NB4 (cell line): ENCODE results near the gene NRP2.

ENCODE experiments used
- DNase-seq: peaks from one replicate; pipeline ENCODE4 v3.0.0; 2010; ENCODE audit warnings: low read depth
- H3K4me3 ChIP-seq: one replicate; pipeline ENCODE4 v1.5.1; 2011; ENCODE audit warnings: mild to moderate bottlenecking, low read depth, low read length, moderate library complexity
- MYC ChIP-seq: IDR thresholded peaks from 2 replicates; pipeline ENCODE4 v1.6.1; 2011; ENCODE audit warnings: low read depth, low read length
- POLR2A ChIP-seq: IDR thresholded peaks from 2 replicates; pipeline ENCODE4 v1.6.1; 2011; ENCODE audit warnings: mild to moderate bottlenecking; ENCODE audit not compliant: insufficient read length; ENCODE audit errors: extremely low read depth
- TF ChIP-seq, protein P1 (sequence below): IDR thresholded peaks from one replicate; pipeline ENCODE4 v1.5.1; 2012; ENCODE audit warnings: low read depth, low read length
- TF ChIP-seq, protein P2 (sequence below): IDR thresholded peaks from 2 replicates; pipeline ENCODE4 v1.6.1; 2011; ENCODE audit warnings: low read depth, low read length

Gene NRP2

GRCh38 chr2:205775097-205775877 lies 93.0 kb downstream of the NRP2 start:
- TF ChIP-seq, protein P1, sequence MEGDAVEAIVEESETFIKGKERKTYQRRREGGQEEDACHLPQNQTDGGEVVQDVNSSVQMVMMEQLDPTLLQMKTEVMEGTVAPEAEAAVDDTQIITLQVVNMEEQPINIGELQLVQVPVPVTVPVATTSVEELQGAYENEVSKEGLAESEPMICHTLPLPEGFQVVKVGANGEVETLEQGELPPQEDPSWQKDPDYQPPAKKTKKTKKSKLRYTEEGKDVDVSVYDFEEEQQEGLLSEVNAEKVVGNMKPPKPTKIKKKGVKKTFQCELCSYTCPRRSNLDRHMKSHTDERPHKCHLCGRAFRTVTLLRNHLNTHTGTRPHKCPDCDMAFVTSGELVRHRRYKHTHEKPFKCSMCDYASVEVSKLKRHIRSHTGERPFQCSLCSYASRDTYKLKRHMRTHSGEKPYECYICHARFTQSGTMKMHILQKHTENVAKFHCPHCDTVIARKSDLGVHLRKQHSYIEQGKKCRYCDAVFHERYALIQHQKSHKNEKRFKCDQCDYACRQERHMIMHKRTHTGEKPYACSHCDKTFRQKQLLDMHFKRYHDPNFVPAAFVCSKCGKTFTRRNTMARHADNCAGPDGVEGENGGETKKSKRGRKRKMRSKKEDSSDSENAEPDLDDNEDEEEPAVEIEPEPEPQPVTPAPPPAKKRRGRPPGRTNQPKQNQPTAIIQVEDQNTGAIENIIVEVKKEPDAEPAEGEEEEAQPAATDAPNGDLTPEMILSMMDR: no peak
- TF ChIP-seq POLR2A: no peak
- TF ChIP-seq MYC: no peak
- TF ChIP-seq, protein P2, sequence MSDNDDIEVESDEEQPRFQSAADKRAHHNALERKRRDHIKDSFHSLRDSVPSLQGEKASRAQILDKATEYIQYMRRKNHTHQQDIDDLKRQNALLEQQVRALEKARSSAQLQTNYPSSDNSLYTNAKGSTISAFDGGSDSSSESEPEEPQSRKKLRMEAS: no peak
- no peak overlapping the region for H3K4me3 ChIP-seq
- DNase-seq: no peak

DNA sequence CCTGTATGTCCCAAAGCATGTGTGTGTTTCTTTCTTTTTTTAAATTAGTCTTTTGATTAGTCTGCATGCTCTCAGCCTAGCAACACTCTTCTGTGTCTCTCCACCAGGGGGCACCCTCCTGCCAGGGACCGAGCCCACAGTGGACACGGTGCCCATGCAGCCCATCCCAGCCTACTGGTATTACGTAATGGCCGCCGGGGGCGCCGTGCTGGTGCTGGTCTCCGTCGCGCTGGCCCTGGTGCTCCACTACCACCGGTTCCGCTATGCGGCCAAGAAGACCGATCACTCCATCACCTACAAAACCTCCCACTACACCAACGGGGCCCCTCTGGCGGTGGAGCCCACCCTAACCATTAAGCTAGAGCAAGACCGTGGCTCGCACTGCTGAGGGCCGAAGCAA lies 93.8 kb downstream of the NRP2 start:
- peak; percentile 74 for DNase-seq
- TF ChIP-seq POLR2A (no peak), MYC (no peak)
- TF ChIP-seq, protein P1: peak; percentile 87
- no peak overlapping the region for H3K4me3 ChIP-seq

GRCh38 chr2:205776720-205777119 lies 94.4 kb downstream of the NRP2 start:
- DNase-seq: no peak
- no peak for TF ChIP-seq POLR2A
- TF ChIP-seq, protein P2: no peak
- no peak for TF ChIP-seq MYC
- TF ChIP-seq, protein P1: no peak
- no peak overlapping the region for H3K4me3 ChIP-seq

DNA sequence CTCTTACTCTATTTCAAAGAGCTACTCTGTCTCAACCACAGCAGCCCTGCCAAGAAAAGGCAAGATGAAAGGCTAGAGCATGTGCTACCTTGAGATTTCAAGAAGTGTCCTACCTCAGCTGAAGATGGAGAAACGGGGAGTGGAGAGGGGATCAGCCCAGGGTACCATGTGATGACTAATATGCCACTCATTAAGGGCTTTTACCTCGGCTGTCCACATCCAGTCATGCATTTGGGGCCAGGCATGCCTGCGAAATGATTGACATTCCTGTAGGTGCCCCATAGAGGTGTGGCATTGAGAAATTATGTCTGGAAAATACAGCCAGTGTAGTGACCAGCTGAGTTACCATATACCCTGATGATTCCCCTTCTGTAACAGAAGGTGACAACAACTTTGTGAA lies 96.1 kb downstream of the NRP2 start:
- no peak for DNase-seq
- no peak overlapping the region for H3K4me3 ChIP-seq
- TF ChIP-seq, protein P1: no peak
- TF ChIP-seq POLR2A: no peak
- TF ChIP-seq MYC: no peak
- TF ChIP-seq, protein P2: no peak

- DNase-seq: no peak
- H3K4me3 ChIP-seq: no peak overlapping the region
- no peak for TF ChIP-seq MYC
- no peak for TF ChIP-seq POLR2A
- TF ChIP-seq, protein P2: no peak
- TF ChIP-seq, protein P1: no peak
These were observed 98.3 kb downstream of the NRP2 start for GRCh38 chr2:205780645-205781044.
